Liver (tissue), 9 donors: Measurements from ENCODE around the gene MAN2A1. TPM values are rescaled to one million over a fixed set of nuclear protein-coding genes. Genes with fewer than 3 reads are reported as not detected.
A peak's percentile ranks its signal among the peaks of the same experiment; 100 is the strongest.

Experiments
- DNase-seq: peaks from one replicate; pipeline ENCODE4 v3.0.0-alpha.2; 2017; ENCODE audit warnings: low spot score
- H3K27ac ChIP-seq, 2 donors: one replicate each; pipeline ENCODE4 v1.7.0; 2013; ENCODE audit warnings: inconsistent platforms in 2 of 2, low read length in 2 of 2, control low read depth in 1 of 2, low read depth in 1 of 2, mild to moderate bottlenecking in 1 of 2
- H3K27me3 ChIP-seq, 4 donors: one replicate each; pipeline versions ENCODE4 v1.6.1 to v1.7.0; 2013; ENCODE audit warnings: low read length in 3 of 4, inconsistent platforms in 1 of 4, mild to moderate bottlenecking in 1 of 4, moderate library complexity in 1 of 4; ENCODE audit not compliant: control insufficient read depth in 4 of 4, insufficient read depth in 4 of 4
- H3K36me3 ChIP-seq, 4 donors: one replicate each; pipeline versions ENCODE4 v1.6.1 to v1.7.0; 2013; ENCODE audit warnings: low read length in 3 of 4, mild to moderate bottlenecking in 3 of 4, low read depth in 1 of 4, moderate library complexity in 1 of 4; ENCODE audit not compliant: control insufficient read depth in 4 of 4, insufficient read depth in 3 of 4
- H3K4me1 ChIP-seq, 4 donors: one replicate each; pipeline versions ENCODE4 v1.6.1 to v1.7.0; 2013; ENCODE audit warnings: low read length in 3 of 4, mild to moderate bottlenecking in 3 of 4, moderate library complexity in 1 of 4; ENCODE audit not compliant: control insufficient read depth in 4 of 4, insufficient read depth in 4 of 4
- H3K4me3 ChIP-seq, 3 donors: one replicate each; pipeline versions ENCODE4 v1.6.1 to v1.7.0; 2013; ENCODE audit warnings: low read length in 3 of 3, control low read depth in 1 of 3, low read depth in 1 of 3, mild to moderate bottlenecking in 1 of 3
- H3K9ac ChIP-seq, 2 donors: one replicate each; pipeline ENCODE4 v1.7.0; 2013; ENCODE audit warnings: low read length in 2 of 2, mild to moderate bottlenecking in 2 of 2, moderate library complexity in 2 of 2, control low read depth in 1 of 2, low read depth in 1 of 2
- H3K9me3 ChIP-seq, 4 donors: one replicate each; pipeline versions ENCODE4 v1.6.1 to v1.7.0; 2013; ENCODE audit warnings: low read length in 3 of 4; ENCODE audit not compliant: control insufficient read depth in 4 of 4
- ATF3 ChIP-seq: IDR thresholded peaks from 2 replicates; pipeline ENCODE4 v1.6.1; 2016; ENCODE audit warnings: antibody characterized with exemption
- CTCF ChIP-seq: fragments of 150-350 bp; IDR thresholded peaks from 2 replicates; pipeline ENCODE4 v1.5.1; 2017; ENCODE audit warnings: improper control_type of control experiment, low read depth, low read length; ENCODE audit not compliant: missing input control
- EGR1 ChIP-seq, 2 donors: IDR thresholded peaks; 2 replicates each; pipeline ENCODE4 v1.6.1; 2016 to 2018; ENCODE audit warnings: antibody characterized with exemption in 2 of 2, low read depth in 2 of 2
- FOXA1 ChIP-seq: IDR thresholded peaks from 2 replicates; pipeline ENCODE4 v1.6.1; 2016; ENCODE audit warnings: antibody characterized with exemption
- FOXA2 ChIP-seq: IDR thresholded peaks from 2 replicates; pipeline ENCODE4 v1.6.1; 2016; ENCODE audit warnings: antibody characterized with exemption
- GABPA ChIP-seq, 2 donors: IDR thresholded peaks in 1 of 2; conservative IDR thresholded peaks in 1 of 2; 2 replicates each; pipeline ENCODE4 v1.6.1; 2016; ENCODE audit warnings: antibody characterized with exemption in 2 of 2, mild to moderate bottlenecking in 1 of 2, moderate library complexity in 1 of 2
- HNF4A ChIP-seq, 2 donors: conservative IDR thresholded peaks; 2 replicates each; pipeline ENCODE4 v1.6.1; 2016; ENCODE audit warnings: antibody characterized with exemption in 2 of 2, mild to moderate bottlenecking in 2 of 2
- HNF4G ChIP-seq: IDR thresholded peaks from 2 replicates; pipeline ENCODE4 v1.6.1; 2016; ENCODE audit warnings: antibody characterized with exemption
- JUND ChIP-seq, 2 donors: IDR thresholded peaks; 2 replicates each; pipeline ENCODE4 v1.6.1; 2016; ENCODE audit warnings: antibody characterized with exemption in 2 of 2
- MAX ChIP-seq: IDR thresholded peaks from 2 replicates; pipeline ENCODE4 v1.6.1; 2016; ENCODE audit warnings: antibody characterized with exemption
- NR2F2 ChIP-seq: IDR thresholded peaks from 2 replicates; pipeline ENCODE4 v1.6.1; 2016; ENCODE audit warnings: antibody characterized with exemption
- RAD21 ChIP-seq, 2 donors: IDR thresholded peaks; 2 replicates each; pipeline ENCODE4 v1.6.1; 2016; ENCODE audit warnings: antibody characterized with exemption in 2 of 2, mild to moderate bottlenecking in 2 of 2
- REST ChIP-seq: IDR thresholded peaks from 2 replicates; pipeline ENCODE4 v1.6.1; 2016; ENCODE audit warnings: antibody characterized with exemption, mild to moderate bottlenecking
- RXRA ChIP-seq, 2 donors: IDR thresholded peaks; 2 replicates each; pipeline ENCODE4 v1.6.1; 2017 to 2018; ENCODE audit warnings: antibody characterized with exemption in 2 of 2, mild to moderate bottlenecking in 1 of 2
- SP1 ChIP-seq: IDR thresholded peaks from 2 replicates; pipeline ENCODE4 v1.6.1; 2018; ENCODE audit warnings: antibody characterized with exemption, mild to moderate bottlenecking
- TAF1 ChIP-seq: conservative IDR thresholded peaks from 2 replicates; pipeline ENCODE4 v1.6.1; 2016; ENCODE audit warnings: antibody characterized with exemption, mild to moderate bottlenecking
- YY1 ChIP-seq: IDR thresholded peaks from 2 replicates; pipeline ENCODE4 v1.6.1; 2016; ENCODE audit warnings: antibody characterized with exemption, mild to moderate bottlenecking
- ZBTB33 ChIP-seq: IDR thresholded peaks from 2 replicates; pipeline ENCODE4 v1.6.1; 2016; ENCODE audit warnings: antibody characterized with exemption
- WGBS: extraction: QIAGEN DNeasy Blood & Tissue Kit; methylation state at CpG from one replicate; pipeline ENCODE4 v1.1.7; 2013; 5-methylcytosine and 5-hydroxymethylcytosine counted together
- polyA plus RNA-seq, 2 donors: library from polyadenylated mRNA; stranded (reverse) in 1 of 2; unstranded in 1 of 2; fragments of 200-250 nt in 1 of 2; fragments of >200 nt in 1 of 2; fragmentation: Nextera tagmentation in 1 of 2; extraction: Ambion mirVana in 1 of 2; gene quantifications; one replicate each; pipeline versions ENCODE4 v1.2.1 to v1.2.3, GENCODE V29; 2013 to 2015
- total RNA-seq, 2 donors: library from RNA; depleted of rRNA; stranded (reverse); fragments of >200 nt; gene quantifications; one replicate each; pipeline ENCODE4 v1.2.3, GENCODE V29; 2014
- donor health status: healthy.
- donor health status: healthy.
- donor health status: healthy.
- donor health status: healthy.
- donor health status: healthy.

Gene MAN2A1
- total and polyA plus RNA-seq, 4 donors, result 21.4 to 82.8 (median 47.3) TPM

- no peak overlapping the region for H3K27ac ChIP-seq
- DNase-seq, result no peak
- TF ChIP-seq FOXA1 (no peak), CTCF (no peak), EGR1 (IDR thresholded peaks at IDR 0.05; ENCODE audit: low read depth in 2 of 2) (peak in 1 of 2 donors; percentile 27), FOXA2 (no peak), SP1 (peak; percentile 26), REST (peak; percentile 80), MAX (peak; percentile 47), YY1 (no peak), ZBTB33 (no peak), ATF3 (peak; percentile 48), RXRA (IDR thresholded peaks at IDR 0.05) (peak; percentile 29 to 72), HNF4G (peak; percentile 10), HNF4A (conservative IDR thresholded peaks at IDR 0.05) (peak; percentile 67 to 82), JUND (IDR thresholded peaks at IDR 0.05) (peak; percentile 13 to 82), NR2F2 (no peak), RAD21 (IDR thresholded peaks at IDR 0.05) (peak; percentile 31 to 38)
- no peak overlapping the region for H3K9ac ChIP-seq
- H3K4me1 ChIP-seq, result peaks cover 0 to 4% (median 2%) of the 10 kb centered on the region in 4 donors
- H3K9me3 ChIP-seq, result no peaks in the 10 kb centered on the region
- H3K36me3 ChIP-seq, result peaks cover 7 to 37% (median 18%) of the 10 kb centered on the region in 4 donors
- WGBS, result 96% methylated on average over 1 of the region's 1 CpG
- no peak overlapping the region for H3K4me3 ChIP-seq
- no peaks in the 10 kb centered on the region for H3K27me3 ChIP-seq
These were observed 127.0 kb downstream of the MAN2A1 start for GRCh38 chr5:109816732-109817131.

- DNase-seq, result no peak
- Histone ChIP-seq H3K4me3 (no peak overlapping the region), H3K4me1 (peaks cover 0 to 4% (median 2%) of the 10 kb centered on the region in 4 donors), H3K9ac (no peak overlapping the region), H3K27me3 (no peaks in the 10 kb centered on the region), H3K27ac (no peak overlapping the region), H3K36me3 (peaks cover 7 to 43% (median 22%) of the 10 kb centered on the region in 4 donors), H3K9me3 (no peaks in the 10 kb centered on the region)
- 70% methylated on average over 2 of the region's 2 CpGs for WGBS
- TF ChIP-seq SP1, result no peak
- TF ChIP-seq ZBTB33, result no peak
- TF ChIP-seq HNF4A (conservative IDR thresholded peaks at IDR 0.05), result no peak
- no peak for TF ChIP-seq YY1
- TF ChIP-seq FOXA1, result no peak
- TF ChIP-seq MAX, result no peak
- no peak for TF ChIP-seq JUND (IDR thresholded peaks at IDR 0.05)
- no peak for TF ChIP-seq NR2F2
- TF ChIP-seq EGR1 (IDR thresholded peaks at IDR 0.05; ENCODE audit: low read depth in 2 of 2), result no peak
- TF ChIP-seq FOXA2, result no peak
- no peak for TF ChIP-seq TAF1
- no peak for TF ChIP-seq RAD21 (IDR thresholded peaks at IDR 0.05)
- TF ChIP-seq CTCF, result no peak
- TF ChIP-seq GABPA (IDR thresholded peaks at IDR 0.05 in 1 of 2, conservative IDR thresholded peaks at IDR 0.05 in 1 of 2), result no peak
- TF ChIP-seq RXRA (IDR thresholded peaks at IDR 0.05), result no peak
- no peak for TF ChIP-seq HNF4G
- no peak for TF ChIP-seq ATF3
These were observed 130.2 kb downstream of the MAN2A1 start for GRCh38 chr5:109819878-109820277.
